CD4-positive, CD25-positive, alpha-beta regulatory T cell (primary cell): ENCODE data around the gene KAZN. TPM values are rescaled to one million over a fixed set of nuclear protein-coding genes. Genes with fewer than 3 reads are reported as not detected.

Experiments
- ATAC-seq, 2 donors: fragments of 150-1000 bp; cut with Tn5 transposase; one replicate each; pipeline ENCODE4 v1.10.0; 2021; ENCODE audit warnings: low read depth in 2 of 2, moderate number of reproducible peaks in 2 of 2, moderate library complexity in 1 of 2
- DNase-seq, 3 donors: peaks; one replicate each; pipeline versions ENCODE4 v3.0.0 to v3.0.0-alpha.2; 2012 to 2022; ENCODE audit warnings: mixed read lengths in 1 of 3
- H3K27ac ChIP-seq: one replicate; pipeline ENCODE4 v1.7.0; 2013; ENCODE audit warnings: mild to moderate bottlenecking, low read length; ENCODE audit not compliant: insufficient read depth, poor library complexity, severe bottlenecking
- H3K27me3 ChIP-seq: one replicate; pipeline ENCODE4 v1.7.0; 2013; ENCODE audit warnings: low read length; ENCODE audit not compliant: control insufficient read depth, insufficient read depth
- H3K36me3 ChIP-seq: one replicate; pipeline ENCODE4 v1.7.0; 2013; ENCODE audit warnings: mild to moderate bottlenecking, low read length, moderate library complexity; ENCODE audit not compliant: control insufficient read depth, insufficient read depth
- H3K4me1 ChIP-seq: 2 replicates; pipeline ENCODE4 v1.7.0; 2013; ENCODE audit warnings: mild to moderate bottlenecking, low read length; ENCODE audit not compliant: insufficient read depth, control insufficient read depth, poor library complexity, severe bottlenecking
- H3K4me3 ChIP-seq: one replicate; pipeline ENCODE4 v1.7.0; 2013; ENCODE audit warnings: low read depth, mild to moderate bottlenecking, low read length, moderate library complexity
- H3K9me3 ChIP-seq, 2 experiments: 1 replicate in 1 of 2; 2 replicates in 1 of 2; pipeline ENCODE4 v1.7.0; 2013; ENCODE audit warnings: low read length in 2 of 2, mild to moderate bottlenecking in 1 of 2, moderate library complexity in 1 of 2; ENCODE audit not compliant: control insufficient read depth in 2 of 2
- H3K27ac Mint-ChIP-seq, 3 donors: one replicate each; pipeline ENCODE4 v1.8.0; 2020 to 2022; ENCODE audit warnings: mild to moderate bottlenecking in 3 of 3, mixed read lengths in 3 of 3, moderate library complexity in 2 of 3
- H3K27me3 Mint-ChIP-seq: one replicate; pipeline ENCODE4 v1.8.0; 2022; ENCODE audit warnings: mild to moderate bottlenecking, mixed read lengths
- H3K36me3 Mint-ChIP-seq: one replicate; pipeline ENCODE4 v1.8.0; 2020; ENCODE audit warnings: mixed read lengths
- H3K4me1 Mint-ChIP-seq, 4 donors: one replicate each; pipeline ENCODE4 v1.8.0; 2020 to 2022; ENCODE audit warnings: mixed read lengths in 4 of 4, mild to moderate bottlenecking in 1 of 4
- H3K4me3 Mint-ChIP-seq, 4 donors: one replicate each; pipeline ENCODE4 v1.8.0; 2020 to 2022; ENCODE audit warnings: mild to moderate bottlenecking in 4 of 4, mixed read lengths in 4 of 4, moderate library complexity in 3 of 4
- H3K9me3 Mint-ChIP-seq, 7 donors: one replicate each; pipeline ENCODE4 v1.8.0; 2020 to 2022; ENCODE audit warnings: mixed read lengths in 7 of 7, mild to moderate bottlenecking in 3 of 7, moderate library complexity in 2 of 7
- polyA plus RNA-seq, 4 donors: library from polyadenylated mRNA; unstranded; fragments of 300-500 nt; fragmentation: Illumina TruSeq; gene quantifications; one replicate each; pipeline ENCODE4 v1.2.3, GENCODE V29; 2021
- total RNA-seq: library from RNA; stranded (reverse); gene quantifications from one replicate; pipeline ENCODE4 v1.2.3, GENCODE V29; 2022

Gene KAZN
- total and polyA plus RNA-seq, 5 donors from 2014 or later = not detected

DNA sequence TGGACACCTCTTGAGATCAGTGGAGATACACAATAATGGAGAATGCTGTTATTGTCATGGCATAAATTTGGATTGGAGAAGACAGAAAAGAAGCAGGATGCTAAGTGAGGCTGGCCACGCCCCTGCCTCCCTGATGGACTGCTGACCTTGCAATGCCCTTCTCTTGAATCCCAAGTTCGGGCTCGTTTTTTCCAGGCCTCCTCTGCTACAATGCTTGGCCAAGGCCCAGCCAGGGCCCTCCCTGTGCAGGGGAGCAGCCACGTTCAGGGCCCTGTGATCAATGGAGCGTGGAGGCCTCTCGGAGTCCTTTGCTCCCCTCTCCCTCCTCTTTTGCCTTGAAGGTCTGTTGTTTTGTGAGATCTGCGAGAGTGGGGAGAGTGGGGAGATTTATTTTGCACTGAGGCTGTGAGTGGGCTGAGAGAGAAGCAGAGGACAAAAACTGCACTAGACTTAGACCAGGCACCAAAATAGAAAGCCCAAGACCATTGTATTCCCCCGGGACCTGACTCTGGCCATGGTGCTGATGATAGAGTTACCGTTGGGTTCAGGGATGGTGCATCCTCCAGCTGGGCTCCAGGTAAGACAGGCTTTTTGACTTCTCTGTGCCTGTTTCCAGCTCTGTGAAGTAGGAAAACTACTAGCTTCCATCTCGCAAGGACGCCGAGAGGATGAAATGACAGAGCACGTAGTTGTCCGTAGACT, 268.6 kb downstream of the KAZN start:
- Histone ChIP-seq H3K27me3 (no peaks in the 10 kb centered on the region), H3K9me3 (no peaks in the 10 kb centered on the region), H3K27ac (no peak overlapping the region), H3K36me3 (no peaks in the 10 kb centered on the region), H3K4me1 (no peaks in the 10 kb centered on the region), H3K4me3 (no peak overlapping the region)
- H3K27me3 Mint-ChIP-seq = peaks cover 4% of the 10 kb centered on the region
- no peaks in the 10 kb centered on the region for H3K36me3 Mint-ChIP-seq
- H3K27ac Mint-ChIP-seq = no peak overlapping the region
- no peak for ATAC-seq
- peaks cover 0 to 2% (median 0%) of the 10 kb centered on the region in 7 donors for H3K9me3 Mint-ChIP-seq
- H3K4me1 Mint-ChIP-seq = no peaks in the 10 kb centered on the region
- H3K4me3 Mint-ChIP-seq = no peak overlapping the region
- no peak for DNase-seq

DNA sequence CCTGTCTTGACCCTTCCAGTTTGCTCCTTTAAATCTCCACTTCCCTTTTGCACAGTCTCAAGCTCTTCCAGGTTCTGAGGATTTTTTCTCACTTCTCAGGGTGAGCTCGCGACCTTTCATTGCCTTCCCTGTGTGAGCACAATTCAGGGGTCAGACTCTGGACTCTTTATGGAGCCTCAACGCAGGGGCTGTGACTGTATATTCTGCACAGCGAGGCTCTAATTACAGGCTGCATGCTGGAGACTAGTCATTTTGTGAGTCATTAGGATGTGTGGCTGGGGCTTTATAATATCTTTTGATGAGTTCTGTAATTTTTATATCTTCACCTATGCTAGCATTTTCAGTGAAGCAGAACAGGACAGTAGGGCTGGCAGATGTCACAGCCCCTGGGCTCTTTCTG, 270.7 kb downstream of the KAZN start:
- no peak overlapping the region for H3K4me3 Mint-ChIP-seq
- Histone ChIP-seq H3K27me3 (no peaks in the 10 kb centered on the region), H3K9me3 (no peaks in the 10 kb centered on the region), H3K27ac (no peak overlapping the region), H3K4me3 (no peak overlapping the region), H3K36me3 (no peaks in the 10 kb centered on the region), H3K4me1 (no peaks in the 10 kb centered on the region)
- H3K4me1 Mint-ChIP-seq = no peaks in the 10 kb centered on the region
- no peaks in the 10 kb centered on the region for H3K36me3 Mint-ChIP-seq
- peaks cover 4% of the 10 kb centered on the region for H3K27me3 Mint-ChIP-seq
- H3K27ac Mint-ChIP-seq = no peak overlapping the region
- H3K9me3 Mint-ChIP-seq = peaks cover 0 to 2% (median 0%) of the 10 kb centered on the region in 7 donors
- ATAC-seq = no peak
- no peak for DNase-seq

DNA sequence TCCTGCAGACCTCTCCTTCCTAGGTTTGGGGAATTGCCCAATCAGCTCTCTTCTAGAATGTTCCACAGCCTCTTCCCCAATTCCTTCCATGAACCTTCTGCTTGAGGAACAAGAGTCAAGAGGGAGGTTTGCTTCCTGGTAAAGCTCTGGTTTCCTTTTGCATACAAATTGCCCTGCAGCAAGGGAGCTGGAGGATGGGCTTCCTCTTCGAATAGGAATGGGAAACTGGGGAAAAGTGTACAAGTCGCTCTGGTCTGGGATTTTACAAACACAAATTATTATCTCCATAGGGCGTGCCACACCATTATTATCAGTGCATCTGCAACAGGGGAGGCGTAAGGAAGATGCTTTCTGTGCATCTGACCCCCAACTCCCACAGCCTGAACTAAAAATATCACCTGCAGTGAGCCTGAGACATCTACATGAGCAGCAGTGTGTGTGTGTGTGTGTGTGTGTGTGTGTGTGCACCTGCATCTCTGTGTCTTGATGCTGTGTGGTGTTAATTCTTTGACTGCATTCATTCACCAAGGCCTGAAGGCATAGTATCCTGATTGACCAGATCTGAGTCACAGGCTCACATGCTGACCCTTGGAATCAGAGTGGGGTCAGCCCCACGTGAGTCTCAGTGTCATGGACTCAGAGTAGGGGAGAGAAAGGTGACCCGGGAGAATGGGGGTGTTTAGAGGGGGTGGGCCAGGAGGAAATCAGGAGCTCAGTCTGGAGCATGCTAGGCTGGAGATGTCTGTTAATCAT, 272.9 kb downstream of the KAZN start:
- Histone ChIP-seq H3K9me3 (no peaks in the 10 kb centered on the region), H3K27ac (no peak overlapping the region), H3K4me1 (no peaks in the 10 kb centered on the region), H3K27me3 (no peaks in the 10 kb centered on the region), H3K36me3 (no peaks in the 10 kb centered on the region), H3K4me3 (no peak overlapping the region)
- peaks cover 4% of the 10 kb centered on the region for H3K27me3 Mint-ChIP-seq
- DNase-seq = no peak
- no peak overlapping the region for H3K27ac Mint-ChIP-seq
- peaks cover 0 to 2% (median 0%) of the 10 kb centered on the region in 7 donors for H3K9me3 Mint-ChIP-seq
- no peaks in the 10 kb centered on the region for H3K36me3 Mint-ChIP-seq
- ATAC-seq = no peak
- no peaks in the 10 kb centered on the region for H3K4me1 Mint-ChIP-seq
- H3K4me3 Mint-ChIP-seq = no peak overlapping the region

DNA sequence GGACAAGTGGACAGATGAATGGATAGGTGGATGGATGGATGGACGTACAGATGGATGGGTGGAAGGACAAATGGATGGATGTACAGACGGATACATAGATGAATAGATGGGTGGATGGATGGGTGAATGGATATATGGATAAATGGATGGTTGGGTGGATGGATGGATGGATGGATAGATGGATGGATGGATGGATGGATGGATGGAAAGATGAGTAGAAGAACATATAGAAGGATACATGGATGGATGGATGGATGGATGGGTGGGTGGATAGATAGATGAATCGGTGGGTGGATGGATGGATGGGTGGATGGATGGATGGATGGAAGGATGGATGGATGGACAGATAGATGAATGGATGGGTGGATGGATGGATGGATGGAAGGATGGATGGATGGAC, 274.3 kb downstream of the KAZN start:
- Histone ChIP-seq H3K27me3 (no peaks in the 10 kb centered on the region), H3K27ac (no peak overlapping the region), H3K4me3 (no peak overlapping the region), H3K4me1 (no peaks in the 10 kb centered on the region), H3K9me3 (no peaks in the 10 kb centered on the region), H3K36me3 (no peaks in the 10 kb centered on the region)
- peaks cover 0 to 2% (median 0%) of the 10 kb centered on the region in 7 donors for H3K9me3 Mint-ChIP-seq
- DNase-seq = no peak
- no peak overlapping the region for H3K4me3 Mint-ChIP-seq
- ATAC-seq = no peak
- no peaks in the 10 kb centered on the region for H3K36me3 Mint-ChIP-seq
- H3K27me3 Mint-ChIP-seq = peaks cover 4% of the 10 kb centered on the region
- H3K4me1 Mint-ChIP-seq = no peaks in the 10 kb centered on the region
- H3K27ac Mint-ChIP-seq = no peak overlapping the region

DNA sequence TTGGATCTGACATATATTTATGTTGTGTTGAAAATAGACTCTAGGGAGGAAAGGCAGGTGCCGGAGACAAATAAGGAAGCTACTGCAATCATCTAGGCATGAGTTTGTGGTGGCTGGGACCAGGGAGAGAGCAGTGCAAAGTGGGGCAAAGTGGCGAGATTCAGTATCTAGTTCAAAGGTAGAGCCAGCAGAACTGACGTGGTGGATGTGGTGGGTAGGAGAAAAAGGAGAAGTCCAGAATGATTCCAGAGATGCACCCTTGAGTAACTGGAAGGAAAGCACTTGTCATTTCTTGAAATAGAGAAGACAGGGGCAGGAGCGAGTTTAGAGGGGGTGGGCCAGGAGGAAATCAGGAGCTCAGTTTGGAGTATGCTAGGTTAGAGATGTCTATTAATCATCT, 275.2 kb downstream of the KAZN start:
- ATAC-seq = no peak
- H3K36me3 ChIP-seq = no peaks in the 10 kb centered on the region

DNA sequence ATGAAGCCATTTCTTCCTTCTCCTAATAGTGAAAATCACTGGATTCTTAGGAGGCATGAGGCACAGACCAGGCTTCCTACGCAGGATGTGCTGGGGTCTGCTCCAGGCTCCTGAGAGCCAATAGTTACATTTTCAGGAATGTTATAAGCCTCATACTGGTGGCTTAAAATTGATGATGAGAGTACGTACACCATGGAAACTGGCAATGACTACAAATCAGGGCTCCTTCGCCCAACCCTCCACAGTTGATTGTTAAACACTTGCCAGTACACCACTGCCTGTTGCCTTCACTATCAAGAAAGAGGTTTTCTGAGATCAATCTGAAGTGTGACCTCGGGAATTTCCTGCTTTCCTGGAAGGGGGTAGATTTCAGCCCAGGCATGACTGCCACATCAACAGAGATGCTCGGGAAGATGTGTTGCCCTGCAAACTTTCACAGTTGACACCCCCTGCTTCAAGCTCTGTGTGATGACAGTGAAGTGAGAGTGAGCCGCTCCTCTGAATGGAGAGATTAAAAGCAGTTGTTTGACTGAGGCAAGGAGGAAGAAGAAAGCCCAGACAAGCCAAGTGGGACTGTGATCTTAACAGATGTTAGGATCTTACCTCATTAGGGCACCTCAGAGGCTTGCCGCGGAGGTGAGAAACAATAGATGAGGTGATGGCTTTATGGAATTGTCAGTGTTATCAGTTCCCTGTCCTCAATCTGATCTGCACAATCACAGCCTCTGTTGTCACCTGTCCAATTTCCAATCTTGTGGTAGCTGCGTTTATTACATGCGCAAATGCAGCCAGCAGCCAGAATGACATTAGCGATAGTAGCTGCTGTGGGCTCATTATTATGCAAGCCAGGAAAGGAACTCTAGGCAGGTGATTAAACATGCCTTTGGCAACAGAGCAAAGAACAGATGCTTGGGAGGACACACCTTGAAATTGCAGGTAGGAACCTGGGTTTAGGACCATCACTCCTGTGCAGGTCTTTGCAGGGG, 277.3 kb downstream of the KAZN start:
- no peak for ATAC-seq
- Histone ChIP-seq H3K9me3 (no peaks in the 10 kb centered on the region), H3K27me3 (no peaks in the 10 kb centered on the region), H3K4me3 (no peak overlapping the region), H3K36me3 (no peaks in the 10 kb centered on the region), H3K27ac (no peak overlapping the region), H3K4me1 (no peaks in the 10 kb centered on the region)
- H3K4me1 Mint-ChIP-seq = no peaks in the 10 kb centered on the region
- no peaks in the 10 kb centered on the region for H3K27me3 Mint-ChIP-seq
- DNase-seq = no peak
- no peak overlapping the region for H3K27ac Mint-ChIP-seq
- H3K9me3 Mint-ChIP-seq = peaks cover 0 to 2% (median 0%) of the 10 kb centered on the region in 7 donors
- no peaks in the 10 kb centered on the region for H3K36me3 Mint-ChIP-seq
- no peak overlapping the region for H3K4me3 Mint-ChIP-seq

More for the DNA sequence above, 275.2 kb downstream of the KAZN start:
- Mint-ChIP-seq H3K9me3 (peaks cover 0 to 2% (median 0%) of the 10 kb centered on the region in 7 donors), H3K4me1 (no peaks in the 10 kb centered on the region), H3K27me3 (peaks cover 4% of the 10 kb centered on the region), H3K27ac (no peak overlapping the region), H3K4me3 (no peak overlapping the region), H3K36me3 (no peaks in the 10 kb centered on the region)
- Histone ChIP-seq H3K9me3 (no peaks in the 10 kb centered on the region), H3K4me1 (no peaks in the 10 kb centered on the region), H3K4me3 (no peak overlapping the region), H3K27ac (no peak overlapping the region), H3K27me3 (no peaks in the 10 kb centered on the region)
- DNase-seq = no peak

DNA sequence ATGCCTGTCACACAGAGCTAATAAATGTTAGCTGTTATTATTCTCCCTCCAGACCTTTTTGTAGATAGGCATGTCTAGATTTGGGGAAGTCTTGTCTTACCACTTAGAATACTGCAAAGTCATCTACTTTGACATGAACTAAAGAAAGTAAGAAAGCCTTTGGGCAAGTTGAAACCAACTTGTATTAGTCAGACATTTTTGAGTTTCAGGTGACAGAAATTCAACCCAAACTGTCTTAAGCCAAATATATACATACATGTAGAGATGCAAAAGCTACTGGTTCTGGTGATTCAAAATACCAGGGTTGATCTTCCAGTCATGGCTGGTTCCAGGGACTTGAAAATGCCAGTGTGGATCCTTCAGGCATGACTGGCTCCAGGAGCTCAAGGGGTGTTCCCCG, 278.3 kb downstream of the KAZN start:
- no peak overlapping the region for H3K4me3 ChIP-seq
- H3K4me3 Mint-ChIP-seq = no peak overlapping the region
- no peaks in the 10 kb centered on the region for H3K4me1 ChIP-seq
- DNase-seq (no peak), ATAC-seq (no peak)
- H3K36me3 Mint-ChIP-seq = no peaks in the 10 kb centered on the region
- H3K4me1 Mint-ChIP-seq = no peaks in the 10 kb centered on the region
- no peak overlapping the region for H3K27ac Mint-ChIP-seq
- H3K27ac ChIP-seq = no peak overlapping the region
- H3K36me3 ChIP-seq = no peaks in the 10 kb centered on the region
- no peaks in the 10 kb centered on the region for H3K9me3 Mint-ChIP-seq
- no peaks in the 10 kb centered on the region for H3K27me3 ChIP-seq
- H3K27me3 Mint-ChIP-seq = no peaks in the 10 kb centered on the region
- peaks cover 0 to 4% of the 10 kb centered on the region in 2 experiments for H3K9me3 ChIP-seq
